Thyroid gland (tissue), 4 donors: ENCODE results near the gene JHY. TPM values are rescaled to one million over a fixed set of nuclear protein-coding genes. Genes with fewer than 3 reads are reported as not detected.

ENCODE experiments used
- DNase-seq, 2 donors: peaks; one replicate each; pipeline ENCODE4 v3.0.0-alpha.2; 2019
- H3K27ac ChIP-seq, 3 donors: fragments of 200-600 bp; sonication (generic); 1 replicate in 2 of 3; 2 replicates in 1 of 3; pipeline ENCODE4 v1.5.1; 2016 to 2019; ENCODE audit warnings: mild to moderate bottlenecking in 1 of 3, moderate library complexity in 1 of 3
- H3K27me3 ChIP-seq: fragments of 200-600 bp; sonication (generic); one replicate; pipeline ENCODE4 v1.5.1; 2019
- H3K36me3 ChIP-seq, 2 donors: fragments of 200-600 bp; sonication (generic); one replicate each; pipeline ENCODE4 v1.5.1; 2016 to 2019
- H3K4me1 ChIP-seq, 2 donors: fragments of 200-600 bp; sonication (generic); one replicate each; pipeline ENCODE4 v1.5.1; 2017 to 2019
- H3K4me3 ChIP-seq, 3 donors: fragments of 200-600 bp; sonication (generic); replicated peaks in 1 of 3; 1 replicate in 2 of 3; 2 replicates in 1 of 3; pipeline ENCODE4 v1.5.1; 2016; ENCODE audit warnings: mild to moderate bottlenecking in 1 of 3
- H3K9me3 ChIP-seq: fragments of 200-600 bp; sonication (generic); one replicate; pipeline ENCODE4 v1.5.1; 2017
- POLR2A ChIP-seq, 2 donors: fragments of 450-650 bp; IDR thresholded peaks; one replicate each; pipeline ENCODE4 v1.6.1; 2017; ENCODE audit warnings: antibody characterized with exemption in 2 of 2, mild to moderate bottlenecking in 2 of 2, moderate library complexity in 1 of 2
- WGBS, 2 donors: methylation state at CpG; one replicate each; pipeline ENCODE4 v1.1.5; 2017; 5-methylcytosine and 5-hydroxymethylcytosine counted together
- intact Hi-C: fragments of 100-400 bp; cut with DNase I; formaldehyde crosslinking; loops from one replicate; pipeline ENCODE4 v1.15.1; 2023
- total RNA-seq, 4 donors: library from RNA; depleted of rRNA; stranded (reverse); fragments of >200 nt; gene quantifications; one replicate each; pipeline ENCODE4 v1.2.3, GENCODE V29; 2016
- TF ChIP-seq, protein P1 (sequence below), 6 experiments: fragments of 200-600 bp in 3 of 6; fragments of 450-650 bp in 3 of 6; sonication (generic) in 3 of 6; IDR thresholded peaks; one replicate each; pipeline ENCODE4 v1.5.1; 2016 to 2019; ENCODE audit warnings: antibody characterized with exemption in 6 of 6, mild to moderate bottlenecking in 2 of 6, inconsistent platforms in 1 of 6, moderate library complexity in 1 of 6

Gene JHY
- total RNA-seq, 4 donors from 2014 or later: 5.8 to 11.8 (median 8.9) TPM

GRCh38 chr11:122917311-122917710 is 34.8 kb downstream of the JHY start:
- Histone ChIP-seq H3K4me3 (no peak overlapping the region), H3K4me1 (peaks cover 0 to 3% of the 10 kb centered on the region in 2 donors), H3K27me3 (no peaks in the 10 kb centered on the region), H3K9me3 (no peaks in the 10 kb centered on the region), H3K27ac (no peak overlapping the region), H3K36me3 (no peaks in the 10 kb centered on the region)
- peak; percentile 92 to 93 for DNase-seq
- intact Hi-C loops: no loop called here
- TF ChIP-seq POLR2A (IDR thresholded peaks at IDR 0.05): no peak
- TF ChIP-seq, protein P1, sequence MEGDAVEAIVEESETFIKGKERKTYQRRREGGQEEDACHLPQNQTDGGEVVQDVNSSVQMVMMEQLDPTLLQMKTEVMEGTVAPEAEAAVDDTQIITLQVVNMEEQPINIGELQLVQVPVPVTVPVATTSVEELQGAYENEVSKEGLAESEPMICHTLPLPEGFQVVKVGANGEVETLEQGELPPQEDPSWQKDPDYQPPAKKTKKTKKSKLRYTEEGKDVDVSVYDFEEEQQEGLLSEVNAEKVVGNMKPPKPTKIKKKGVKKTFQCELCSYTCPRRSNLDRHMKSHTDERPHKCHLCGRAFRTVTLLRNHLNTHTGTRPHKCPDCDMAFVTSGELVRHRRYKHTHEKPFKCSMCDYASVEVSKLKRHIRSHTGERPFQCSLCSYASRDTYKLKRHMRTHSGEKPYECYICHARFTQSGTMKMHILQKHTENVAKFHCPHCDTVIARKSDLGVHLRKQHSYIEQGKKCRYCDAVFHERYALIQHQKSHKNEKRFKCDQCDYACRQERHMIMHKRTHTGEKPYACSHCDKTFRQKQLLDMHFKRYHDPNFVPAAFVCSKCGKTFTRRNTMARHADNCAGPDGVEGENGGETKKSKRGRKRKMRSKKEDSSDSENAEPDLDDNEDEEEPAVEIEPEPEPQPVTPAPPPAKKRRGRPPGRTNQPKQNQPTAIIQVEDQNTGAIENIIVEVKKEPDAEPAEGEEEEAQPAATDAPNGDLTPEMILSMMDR (IDR thresholded peaks at IDR 0.05): no peak
- WGBS, 2 donors: 35 to 37% methylated on average over 1 of the region's 1 CpG

GRCh38 chr11:122918734-122919133 is 36.2 kb downstream of the JHY start:
- H3K9me3 ChIP-seq: no peaks in the 10 kb centered on the region
- intact Hi-C loops: no loop called here
- no peaks in the 10 kb centered on the region for H3K27me3 ChIP-seq
- no peak overlapping the region for H3K27ac ChIP-seq
- H3K4me3 ChIP-seq: no peak overlapping the region
- WGBS, 2 donors: 90 to 91% methylated on average over 7 of the region's 7 CpGs
- H3K4me1 ChIP-seq: peaks cover 0 to 3% of the 10 kb centered on the region in 2 donors
- DNase-seq: no peak
- no peaks in the 10 kb centered on the region for H3K36me3 ChIP-seq
- TF ChIP-seq, protein P1 (IDR thresholded peaks at IDR 0.05): no peak
- TF ChIP-seq POLR2A (IDR thresholded peaks at IDR 0.05): no peak

DNA sequence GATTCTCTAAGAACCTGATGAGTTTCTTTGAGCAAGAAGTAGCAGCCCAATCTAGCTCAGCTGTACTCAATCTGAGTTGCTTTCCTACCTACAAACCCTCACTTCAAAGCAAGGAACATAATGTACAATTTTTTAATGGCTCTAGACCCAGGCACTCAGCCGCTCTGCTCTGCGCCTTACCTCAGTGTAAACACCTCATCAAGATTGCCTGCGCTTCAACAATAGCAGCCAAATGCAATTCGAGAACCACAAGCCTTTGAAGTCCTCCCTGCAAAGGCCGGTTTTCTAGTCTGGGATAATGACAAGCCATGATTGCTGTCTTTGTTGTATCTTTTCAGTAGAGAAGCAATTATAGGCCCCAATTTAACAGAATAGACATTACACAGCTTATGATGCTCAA is 38.0 kb downstream of the JHY start:
- DNase-seq: no peak
- H3K36me3 ChIP-seq: no peaks in the 10 kb centered on the region
- H3K27me3 ChIP-seq: no peaks in the 10 kb centered on the region
- H3K4me1 ChIP-seq: peaks cover 0 to 3% of the 10 kb centered on the region in 2 donors
- intact Hi-C loops: no loop called here
- no peaks in the 10 kb centered on the region for H3K9me3 ChIP-seq
- WGBS, 2 donors: 94 to 95% methylated on average over 5 of the region's 5 CpGs
- H3K4me3 ChIP-seq: no peak overlapping the region
- no peak overlapping the region for H3K27ac ChIP-seq
- TF ChIP-seq, protein P1 (IDR thresholded peaks at IDR 0.05): no peak
- no peak for TF ChIP-seq POLR2A (IDR thresholded peaks at IDR 0.05)

- DNase-seq: no peak
- Histone ChIP-seq H3K9me3 (no peaks in the 10 kb centered on the region), H3K36me3 (no peaks in the 10 kb centered on the region), H3K27me3 (no peaks in the 10 kb centered on the region), H3K27ac (no peak overlapping the region), H3K4me3 (no peak overlapping the region), H3K4me1 (no peaks in the 10 kb centered on the region)
- no peak for TF ChIP-seq POLR2A (IDR thresholded peaks at IDR 0.05)
- TF ChIP-seq, protein P1 (IDR thresholded peaks at IDR 0.05): no peak
- 80 to 85% methylated on average over 4 of the region's 4 CpGs for WGBS, 2 donors
- intact Hi-C loops: no loop called here
These were observed 40.3 kb downstream of the JHY start for GRCh38 chr11:122922893-122923292.

DNA sequence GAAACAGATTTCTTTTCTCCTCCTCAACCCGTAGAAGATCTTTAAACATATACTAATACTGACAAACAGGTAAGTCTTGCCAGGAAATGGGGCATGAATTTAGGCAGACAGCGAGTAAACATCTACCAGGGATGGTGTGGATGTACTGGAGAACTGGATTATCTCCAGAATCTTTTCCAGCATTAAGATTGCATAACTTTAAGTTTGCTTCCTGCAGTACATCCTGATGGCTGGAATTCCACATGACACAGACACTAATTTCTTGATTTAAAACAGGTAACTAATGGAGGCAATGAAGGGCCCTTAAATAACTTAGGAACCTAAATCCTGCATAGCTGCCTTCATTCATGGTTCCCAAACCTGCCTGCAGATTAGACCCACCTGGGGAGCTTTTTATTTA is 40.7 kb downstream of the JHY start:
- no peaks in the 10 kb centered on the region for H3K36me3 ChIP-seq
- 85 to 94% methylated on average over 2 of the region's 2 CpGs for WGBS, 2 donors
- no peak for TF ChIP-seq POLR2A (IDR thresholded peaks at IDR 0.05)
- TF ChIP-seq, protein P1 (IDR thresholded peaks at IDR 0.05): no peak
- no peaks in the 10 kb centered on the region for H3K27me3 ChIP-seq
- H3K9me3 ChIP-seq: no peaks in the 10 kb centered on the region
- no peak for DNase-seq
- no peaks in the 10 kb centered on the region for H3K4me1 ChIP-seq
- intact Hi-C loops: no loop called here
- no peak overlapping the region for H3K4me3 ChIP-seq
- H3K27ac ChIP-seq: no peak overlapping the region
